Measurements from ENCODE around the gene PYCARD.
"Not testable (repeated sequence)": the region's sequence is repeated elsewhere in the genome, so short reads cannot be mapped to it uniquely, and the experiment has no call there.

The PYCARD gene

DNA sequence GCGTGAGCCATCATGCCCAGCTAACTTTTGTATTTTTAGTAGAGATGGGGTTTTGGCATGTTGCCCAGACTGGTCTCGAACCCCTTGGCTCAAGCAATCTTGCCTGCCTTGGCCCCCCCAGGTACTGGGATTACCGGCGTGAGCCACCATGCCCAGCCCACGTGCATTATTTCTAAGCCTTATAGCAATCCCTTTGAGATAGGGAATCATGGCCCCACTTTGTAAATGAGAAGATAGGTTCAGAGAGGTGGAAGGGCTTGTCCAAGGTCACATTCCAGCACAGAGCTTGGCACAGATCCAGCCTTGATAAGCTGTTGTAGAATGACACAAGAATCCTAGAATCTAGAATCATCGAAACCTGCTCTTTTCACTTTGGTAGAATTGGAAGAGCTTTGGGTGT, 4.2 kb upstream of the PYCARD start:
- Histone ChIP-seq H3K4me1 (no peaks in the 10 kb centered on the region), H3K9me3 (no peaks in the 10 kb centered on the region), H3K4me3 (ENCODE audit: low read depth, low read length) (no peak overlapping the region), H3K36me3 (no peaks in the 10 kb centered on the region), H3K27me3 (peaks cover 52% of the 10 kb centered on the region)
- no peak for DNase-seq
- TF ChIP-seq, protein P1, sequence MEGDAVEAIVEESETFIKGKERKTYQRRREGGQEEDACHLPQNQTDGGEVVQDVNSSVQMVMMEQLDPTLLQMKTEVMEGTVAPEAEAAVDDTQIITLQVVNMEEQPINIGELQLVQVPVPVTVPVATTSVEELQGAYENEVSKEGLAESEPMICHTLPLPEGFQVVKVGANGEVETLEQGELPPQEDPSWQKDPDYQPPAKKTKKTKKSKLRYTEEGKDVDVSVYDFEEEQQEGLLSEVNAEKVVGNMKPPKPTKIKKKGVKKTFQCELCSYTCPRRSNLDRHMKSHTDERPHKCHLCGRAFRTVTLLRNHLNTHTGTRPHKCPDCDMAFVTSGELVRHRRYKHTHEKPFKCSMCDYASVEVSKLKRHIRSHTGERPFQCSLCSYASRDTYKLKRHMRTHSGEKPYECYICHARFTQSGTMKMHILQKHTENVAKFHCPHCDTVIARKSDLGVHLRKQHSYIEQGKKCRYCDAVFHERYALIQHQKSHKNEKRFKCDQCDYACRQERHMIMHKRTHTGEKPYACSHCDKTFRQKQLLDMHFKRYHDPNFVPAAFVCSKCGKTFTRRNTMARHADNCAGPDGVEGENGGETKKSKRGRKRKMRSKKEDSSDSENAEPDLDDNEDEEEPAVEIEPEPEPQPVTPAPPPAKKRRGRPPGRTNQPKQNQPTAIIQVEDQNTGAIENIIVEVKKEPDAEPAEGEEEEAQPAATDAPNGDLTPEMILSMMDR (IDR thresholded peaks at IDR 0.05; ENCODE audit: low read depth, low read length), result no peak

DNA sequence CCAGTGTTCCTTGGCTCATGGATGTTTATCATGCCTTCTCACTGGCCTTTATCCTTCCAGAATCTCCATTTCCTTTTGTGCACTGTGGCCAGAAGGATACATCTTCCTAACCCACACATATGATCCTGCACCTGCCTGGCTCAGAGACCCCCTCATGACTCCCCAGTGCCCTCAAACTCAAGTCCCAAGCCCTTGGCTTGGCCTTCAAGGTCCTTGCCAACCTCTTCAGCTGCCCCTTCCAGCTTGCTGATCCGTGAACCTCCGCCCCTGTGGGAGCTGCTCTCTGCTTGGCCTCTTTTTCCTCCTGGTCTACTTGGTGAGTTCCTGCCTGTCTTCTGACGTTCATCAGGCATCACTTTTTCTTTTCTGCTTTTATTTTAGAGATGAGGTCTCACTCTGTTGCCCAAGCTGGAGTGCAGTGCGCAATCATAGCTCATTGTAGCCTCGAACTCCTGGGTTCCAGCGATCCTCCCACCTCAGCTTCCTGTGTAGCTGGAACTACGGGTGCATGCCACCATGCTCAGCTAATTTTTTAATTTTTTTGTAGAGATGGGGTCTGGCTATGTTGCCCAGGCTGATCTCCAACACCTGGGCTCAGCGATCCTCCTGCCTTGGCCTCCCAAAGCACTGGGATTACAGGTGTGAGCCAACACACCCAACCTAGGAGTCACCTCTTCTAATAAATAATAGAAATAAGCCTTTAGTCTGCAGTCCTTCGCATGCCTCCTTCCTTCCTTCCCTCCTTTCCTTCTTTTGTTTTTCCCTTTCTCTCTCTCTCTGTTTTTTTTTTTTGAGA, 2.5 kb upstream of the PYCARD start:
- Histone ChIP-seq H3K4me3 (ENCODE audit: low read depth, low read length) (no peak overlapping the region), H3K9me3 (no peaks in the 10 kb centered on the region), H3K4me1 (no peaks in the 10 kb centered on the region), H3K36me3 (no peaks in the 10 kb centered on the region), H3K27me3 (peaks cover 51% of the 10 kb centered on the region)
- TF ChIP-seq, protein P1 (IDR thresholded peaks at IDR 0.05; ENCODE audit: low read depth, low read length), result no peak
- DNase-seq, result no peak

DNA sequence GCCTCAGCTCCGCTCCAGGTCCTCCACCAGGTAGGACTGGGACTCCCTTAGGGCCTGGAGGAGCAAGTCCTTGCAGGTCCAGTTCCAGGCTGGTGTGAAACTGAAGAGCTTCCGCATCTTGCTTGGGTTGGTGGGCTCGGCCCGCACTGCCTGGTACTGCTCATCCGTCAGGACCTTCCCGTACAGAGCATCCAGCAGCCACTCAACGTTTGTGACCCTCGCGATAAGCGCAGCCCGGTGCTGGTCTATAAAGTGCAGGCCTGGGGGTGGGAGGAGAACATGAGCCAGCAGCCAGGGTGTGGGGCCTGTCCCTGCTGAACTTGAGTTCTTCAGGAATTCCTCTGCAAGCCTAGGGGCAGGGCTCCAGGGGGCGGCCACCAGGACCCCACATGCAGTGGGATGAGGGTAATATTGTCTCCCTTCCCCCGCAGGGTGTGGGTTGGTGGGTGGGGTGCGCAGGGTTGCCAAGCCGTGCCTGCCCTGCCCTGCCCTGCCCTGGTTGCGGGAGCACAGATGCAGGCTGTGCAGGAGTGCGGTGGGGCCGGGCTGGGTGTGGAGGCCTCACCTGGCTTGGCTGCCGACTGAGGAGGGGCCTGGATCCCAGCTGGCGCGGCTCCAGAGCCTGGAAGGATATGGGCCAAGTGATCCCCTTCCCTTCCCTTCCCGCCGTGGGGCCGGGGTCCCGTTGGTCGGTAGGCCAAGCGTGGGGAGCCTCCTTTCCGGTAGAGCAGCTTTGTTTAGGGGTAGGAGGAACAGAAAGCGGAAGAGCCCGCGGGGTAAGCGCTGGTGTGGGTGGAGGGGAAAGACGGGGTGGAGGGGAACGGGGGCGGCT, 762 bp downstream of the PYCARD start:
- H3K36me3 ChIP-seq, result peaks cover 5% of the 10 kb centered on the region; the same call in 1 of the 2 replicates
- peaks cover 36% of the 10 kb centered on the region for H3K27me3 ChIP-seq
- H3K4me3 ChIP-seq (ENCODE audit: low read depth, low read length), result peak overlapping the region; percentile 14; the same call in 1 of the 2 replicates
- no peaks in the 10 kb centered on the region for H3K4me1 ChIP-seq
- DNase-seq, result peak; percentile 37
- TF ChIP-seq, protein P1 (IDR thresholded peaks at IDR 0.05; ENCODE audit: low read depth, low read length), result no peak
- no peaks in the 10 kb centered on the region for H3K9me3 ChIP-seq

DNA sequence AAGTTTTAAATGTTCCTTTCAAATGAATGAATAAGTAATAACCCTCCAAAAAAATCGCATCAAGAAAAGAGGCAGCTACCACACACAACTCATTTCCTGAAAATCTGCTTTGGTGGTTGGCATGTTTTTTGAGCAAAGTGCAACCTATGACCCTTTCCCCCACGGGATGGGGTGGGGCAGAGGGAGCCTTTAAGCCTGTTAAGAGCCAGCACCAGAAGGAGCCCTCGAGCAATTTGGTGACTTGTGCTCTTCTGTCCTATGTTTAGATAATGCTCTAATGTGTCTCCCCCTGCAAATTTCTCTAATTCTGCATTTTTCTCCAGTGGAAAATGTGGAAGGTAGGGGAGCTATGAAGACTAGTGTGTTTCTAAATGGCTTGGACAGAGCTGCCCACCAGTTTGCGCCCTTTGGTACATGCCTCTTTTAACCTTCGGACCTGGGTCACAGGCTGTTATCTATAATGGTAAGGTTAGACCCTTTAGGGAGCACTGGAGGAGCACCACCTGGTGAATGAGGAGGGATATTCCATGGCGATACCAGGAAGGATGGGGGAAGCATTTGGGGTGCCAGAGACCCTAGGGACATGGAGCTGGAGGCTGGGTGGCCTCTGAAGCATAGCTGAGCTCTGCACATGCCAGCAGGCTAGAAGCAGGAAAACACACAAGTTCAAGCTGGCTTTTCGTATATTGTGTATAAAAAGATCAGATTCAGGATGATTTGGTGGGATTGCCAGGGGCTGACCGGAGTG, 1.6 kb downstream of the PYCARD start:
- Histone ChIP-seq H3K27me3 (peaks cover 32% of the 10 kb centered on the region), H3K4me1 (no peaks in the 10 kb centered on the region), H3K36me3 (peaks cover 10% of the 10 kb centered on the region), H3K9me3 (no peaks in the 10 kb centered on the region), H3K4me3 (ENCODE audit: low read depth, low read length) (no peak overlapping the region)
- DNase-seq, result no peak
- TF ChIP-seq, protein P1 (IDR thresholded peaks at IDR 0.05; ENCODE audit: low read depth, low read length), result peak; percentile 11; the same call in 1 of the 2 replicates

DNA sequence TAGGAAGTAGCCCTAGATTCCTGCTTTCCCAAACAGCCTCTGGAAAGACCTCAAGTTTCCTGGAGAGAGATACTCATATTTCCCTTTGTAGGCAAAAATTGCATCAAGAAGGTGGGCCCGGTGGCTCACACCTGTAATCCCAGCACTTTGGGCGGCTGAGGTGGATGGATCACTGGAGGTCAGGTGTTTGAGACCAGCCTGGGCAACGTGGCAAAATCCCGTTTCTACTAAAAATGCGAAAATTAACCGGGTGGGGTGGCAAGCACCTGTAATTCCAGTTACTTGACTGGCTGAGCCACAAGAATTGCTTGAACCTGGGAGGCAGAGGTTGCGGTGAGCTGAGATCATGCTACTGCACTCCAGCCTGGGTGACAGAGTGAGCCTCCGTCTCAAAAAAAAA, 2.4 kb downstream of the PYCARD start:
- DNase-seq; H3K9me3 ChIP-seq; H3K4me1 ChIP-seq; H3K4me3 ChIP-seq (ENCODE audit: low read depth, low read length): not testable (repeated sequence)
- Histone ChIP-seq H3K36me3 (peaks cover 19% of the 10 kb centered on the region), H3K27me3 (peaks cover 31% of the 10 kb centered on the region)

DNA sequence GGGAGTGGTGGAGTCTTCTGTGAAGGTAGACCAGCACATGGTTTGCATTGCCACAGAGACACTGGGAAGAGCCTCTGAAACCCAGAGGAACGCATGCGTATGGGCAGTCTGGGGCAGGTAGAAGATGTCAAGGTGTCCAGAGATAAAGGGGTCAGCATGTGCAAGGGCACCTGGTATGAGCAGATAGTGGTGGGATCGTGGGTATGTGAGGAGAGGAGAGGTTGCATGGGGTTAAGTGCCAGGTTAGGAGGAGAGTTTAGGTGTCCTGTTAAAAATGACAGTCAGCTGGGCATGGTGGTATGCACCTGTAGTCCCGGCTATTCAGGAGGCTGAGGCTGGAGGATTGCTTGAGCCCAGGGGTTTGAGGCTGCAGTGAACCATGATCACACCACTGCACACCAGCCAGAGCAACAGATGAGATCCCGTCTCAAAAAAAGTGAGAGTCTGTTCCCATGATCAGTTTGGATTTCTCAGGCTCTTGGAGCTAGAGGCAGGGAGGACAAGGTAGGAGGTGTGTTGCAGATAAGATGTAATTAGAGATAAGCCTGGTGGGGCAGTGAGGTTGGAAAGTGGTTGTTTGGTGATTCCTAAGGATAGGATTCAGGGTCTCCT, 3.0 kb downstream of the PYCARD start:
- peaks cover 25% of the 10 kb centered on the region for H3K36me3 ChIP-seq

More for the DNA sequence above, 3.0 kb downstream of the PYCARD start:
- peaks cover 25% of the 10 kb centered on the region for H3K27me3 ChIP-seq
- TF ChIP-seq, protein P1 (IDR thresholded peaks at IDR 0.05; ENCODE audit: low read depth, low read length), result no peak
- no peak for DNase-seq
- no peaks in the 10 kb centered on the region for H3K9me3 ChIP-seq
- no peaks in the 10 kb centered on the region for H3K4me1 ChIP-seq
- H3K4me3 ChIP-seq (ENCODE audit: low read depth, low read length), result no peak overlapping the region
